IPS-20b (cell line): Measurements from ENCODE around the gene NTN4.

Source experiments
- H3K27ac ChIP-seq: one replicate; pipeline ENCODE4 v1.5.1; 2013; ENCODE audit warnings: low read length
- H3K27me3 ChIP-seq: 2 replicates; pipeline ENCODE4 v1.6.1; 2013; ENCODE audit warnings: mild to moderate bottlenecking, low read length, inconsistent platforms; ENCODE audit not compliant: insufficient read depth
- H3K36me3 ChIP-seq: 2 replicates; pipeline ENCODE4 v1.6.1; 2013; ENCODE audit warnings: low read depth, mild to moderate bottlenecking, inconsistent platforms, low read length, moderate library complexity; ENCODE audit not compliant: insufficient read depth
- H3K4me1 ChIP-seq: 2 replicates; pipeline ENCODE4 v1.6.1; 2013; ENCODE audit warnings: mild to moderate bottlenecking, control low read depth, inconsistent platforms, low read length, moderate library complexity; ENCODE audit not compliant: insufficient read depth
- H3K4me3 ChIP-seq: 2 replicates; pipeline ENCODE4 v1.5.1; 2013; ENCODE audit warnings: mild to moderate bottlenecking, low read length, inconsistent platforms
- H3K9ac ChIP-seq: 2 replicates; pipeline ENCODE4 v1.6.1; 2013; ENCODE audit warnings: low read depth, mild to moderate bottlenecking, inconsistent platforms, low read length, moderate library complexity
- H3K9me3 ChIP-seq: 2 replicates; pipeline ENCODE4 v1.6.1; 2013; ENCODE audit warnings: mild to moderate bottlenecking, low read depth, low read length, inconsistent platforms; ENCODE audit not compliant: insufficient read depth

NTN4 gene

DNA sequence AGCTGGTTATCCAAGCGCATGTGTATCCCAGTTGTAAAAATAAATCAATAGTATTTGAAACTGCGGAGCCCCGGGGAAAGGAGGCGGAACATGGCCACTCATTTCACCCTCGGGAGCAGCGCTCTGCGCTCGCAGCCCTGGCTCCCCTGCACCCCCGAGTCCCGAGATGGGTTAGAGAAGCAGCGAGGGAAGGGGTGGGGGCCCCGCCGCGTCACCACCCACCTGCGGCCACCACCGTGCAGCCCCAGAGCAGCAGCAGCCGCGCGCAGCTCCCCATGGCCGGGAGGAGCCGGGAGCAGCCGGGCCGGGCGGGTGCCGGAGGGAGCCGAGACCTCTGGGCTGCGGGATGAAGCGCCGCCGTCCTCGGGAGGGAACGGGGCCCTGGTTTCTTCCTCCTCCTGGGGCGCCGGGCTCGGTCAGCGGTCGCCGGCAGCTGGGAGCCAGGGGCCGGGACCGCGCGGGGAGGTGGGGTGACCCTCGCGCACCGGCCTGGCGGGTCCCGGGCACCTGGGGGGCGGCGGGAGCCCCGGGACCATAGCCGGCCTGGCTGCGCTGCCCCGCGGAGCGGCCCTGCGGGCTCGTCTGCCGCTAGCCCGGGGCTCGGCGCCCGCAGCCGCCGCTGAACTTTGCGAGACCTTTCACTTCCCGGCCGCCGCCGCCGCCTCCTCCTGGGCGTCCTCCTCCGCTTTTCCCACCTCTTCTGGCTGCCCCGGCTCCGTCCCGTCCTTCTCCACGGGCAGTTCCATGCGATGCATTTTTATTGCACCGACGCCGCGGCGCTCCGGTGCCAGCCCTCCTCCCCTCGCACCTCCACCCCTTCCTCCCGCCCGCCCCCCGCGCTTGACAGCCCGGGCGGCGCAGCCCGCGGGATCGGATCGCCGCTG is at the start of gene NTN4:
Gene NTN4, minus strand, starts transcription at position 732 of the 884 bp plus-strand sequence. Its CDS starts 455 bp downstream, at position 277.
- Histone ChIP-seq H3K4me3 (peak within 1 kb of the TSS; percentile 73), H3K36me3 (no peaks in the 10 kb centered on the region), H3K9ac (peak within 1 kb of the TSS; percentile 49; the same call in 1 of the 2 replicates), H3K27ac (no peak within 1 kb of the TSS), H3K4me1 (no peaks in the 10 kb centered on the region; the same call in 1 of the 2 replicates), H3K27me3 (peaks cover 78% of the 10 kb centered on the region), H3K9me3 (no peaks in the 10 kb centered on the region)

DNA sequence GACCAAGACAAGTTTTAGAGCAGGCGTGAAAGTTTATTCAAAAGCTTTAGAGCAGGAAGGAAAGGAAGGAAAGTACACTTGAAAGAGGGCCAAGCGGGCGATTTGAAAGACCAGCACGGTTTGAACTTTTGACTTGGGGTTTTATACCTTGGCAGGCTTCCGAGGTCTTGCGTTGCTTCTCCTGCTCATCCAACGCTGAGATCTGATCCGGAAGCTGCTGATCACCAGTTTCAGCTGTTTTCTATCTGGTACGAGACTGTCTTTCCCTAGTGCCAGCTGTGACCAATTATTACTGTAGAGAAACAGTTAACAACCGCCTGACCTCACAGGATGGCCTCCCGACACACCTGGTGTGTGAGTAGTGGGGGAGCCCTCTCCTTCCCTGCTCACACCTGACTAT is 47.6 kb upstream of the NTN4 start:
- no peak overlapping the region for H3K4me3 ChIP-seq
- no peaks in the 10 kb centered on the region for H3K27me3 ChIP-seq
- no peaks in the 10 kb centered on the region for H3K36me3 ChIP-seq
- peaks cover 2% of the 10 kb centered on the region; the same call in 1 of the 2 replicates for H3K4me1 ChIP-seq
- H3K9me3 ChIP-seq, result no peaks in the 10 kb centered on the region
- no peak overlapping the region for H3K9ac ChIP-seq
- H3K27ac ChIP-seq, result no peak overlapping the region

DNA sequence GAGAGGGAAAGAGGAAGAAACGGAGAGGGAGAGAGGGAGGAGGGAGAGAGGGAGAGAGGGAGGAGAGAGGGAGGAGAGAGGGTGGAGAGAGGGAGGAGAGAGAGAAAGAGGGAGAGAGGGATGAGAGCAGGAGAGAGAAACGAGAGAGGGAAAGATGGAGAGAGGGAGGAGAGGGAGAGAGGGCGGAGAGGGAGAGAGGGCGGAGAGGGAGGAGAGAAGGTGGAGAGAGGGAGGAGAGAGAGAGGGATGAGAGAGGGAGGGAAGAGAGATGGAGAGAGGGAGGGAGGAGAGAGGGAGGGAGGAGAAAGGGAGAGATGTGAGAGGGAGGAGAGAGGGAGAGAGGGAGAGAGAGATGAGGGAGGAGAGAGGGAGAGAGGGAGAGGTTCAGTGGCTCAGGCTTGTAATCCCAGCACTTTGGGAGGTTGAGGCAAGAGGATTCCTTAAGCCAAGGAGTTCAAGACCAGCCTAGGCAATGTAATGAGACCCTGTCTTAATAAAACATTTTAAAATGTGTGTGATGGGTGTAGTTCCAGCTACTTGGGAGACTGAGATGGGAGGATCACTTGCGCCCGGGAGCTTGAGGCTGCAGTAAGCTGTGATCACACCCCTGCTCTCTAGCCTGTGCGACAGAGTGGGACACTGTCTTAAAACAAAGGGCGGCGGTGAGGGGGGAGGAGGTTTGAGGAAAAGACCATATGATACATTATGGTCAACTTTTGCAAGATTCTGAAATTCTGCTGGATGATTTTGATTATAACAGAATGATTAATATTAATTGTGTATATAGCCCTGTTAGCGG is 46.9 kb upstream of the NTN4 start:
- Histone ChIP-seq H3K4me1 (peaks cover 2% of the 10 kb centered on the region; the same call in 1 of the 2 replicates), H3K4me3 (no peak overlapping the region), H3K27ac (no peak overlapping the region), H3K9ac (no peak overlapping the region), H3K27me3 (no peaks in the 10 kb centered on the region), H3K9me3 (no peaks in the 10 kb centered on the region), H3K36me3 (no peaks in the 10 kb centered on the region)

DNA sequence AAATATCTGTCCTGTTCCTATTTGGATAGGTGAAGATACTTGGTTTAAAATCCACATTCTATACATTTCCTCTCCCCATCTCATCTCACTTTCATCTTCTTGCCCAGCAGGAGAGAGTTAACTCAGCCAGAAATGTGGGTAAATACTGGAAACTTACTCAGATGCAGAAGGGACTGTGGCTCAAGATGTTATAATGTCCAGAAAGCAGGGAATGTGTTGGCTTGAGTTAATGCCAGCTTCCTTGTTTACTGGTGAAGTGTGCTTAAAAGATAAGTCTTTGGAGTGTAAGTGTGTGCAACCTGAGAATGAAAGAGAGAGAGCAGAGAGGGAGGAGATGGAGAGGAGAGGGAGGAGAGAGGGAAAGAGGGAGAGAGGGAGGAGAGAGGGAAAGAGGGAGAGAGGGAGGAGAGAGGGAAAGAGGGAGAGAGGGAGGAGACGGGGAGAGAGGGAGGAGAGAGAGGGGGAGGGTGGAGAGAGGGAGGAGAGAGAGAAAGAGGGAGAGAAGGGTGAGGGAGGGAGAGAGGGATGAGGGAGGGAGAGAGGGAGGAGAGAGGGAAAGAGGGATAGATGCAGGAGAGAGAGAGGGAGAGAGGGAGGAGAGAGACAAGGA is 46.2 kb upstream of the NTN4 start:
- Histone ChIP-seq H3K36me3 (no peaks in the 10 kb centered on the region), H3K9ac (no peak overlapping the region), H3K4me1 (peaks cover 2% of the 10 kb centered on the region; the same call in 1 of the 2 replicates), H3K27ac (no peak overlapping the region), H3K9me3 (no peaks in the 10 kb centered on the region), H3K27me3 (no peaks in the 10 kb centered on the region), H3K4me3 (no peak overlapping the region)

DNA sequence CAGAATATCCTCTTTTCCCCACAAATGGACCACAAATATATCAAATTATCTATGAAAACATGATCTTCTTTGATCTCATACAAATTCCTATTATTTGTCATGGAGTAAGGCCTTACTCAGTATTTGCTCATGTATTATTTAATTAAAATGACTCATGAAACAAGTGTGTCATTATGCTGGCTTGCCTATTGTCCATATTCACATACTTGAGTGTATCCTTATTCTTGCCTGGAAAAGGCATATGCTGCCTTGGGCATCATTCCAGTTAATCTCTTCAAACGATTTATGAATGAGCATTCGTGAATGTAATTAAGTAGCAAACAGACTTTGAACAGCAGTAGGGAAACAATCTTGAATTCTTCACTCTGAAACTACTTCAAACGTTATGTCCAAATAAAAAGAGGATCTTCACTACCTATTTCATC is 45.6 kb upstream of the NTN4 start:
- Histone ChIP-seq H3K9ac (no peak overlapping the region), H3K27ac (no peak overlapping the region), H3K4me1 (peaks cover 2% of the 10 kb centered on the region; the same call in 1 of the 2 replicates), H3K27me3 (no peaks in the 10 kb centered on the region), H3K9me3 (no peaks in the 10 kb centered on the region), H3K4me3 (no peak overlapping the region), H3K36me3 (no peaks in the 10 kb centered on the region)

DNA sequence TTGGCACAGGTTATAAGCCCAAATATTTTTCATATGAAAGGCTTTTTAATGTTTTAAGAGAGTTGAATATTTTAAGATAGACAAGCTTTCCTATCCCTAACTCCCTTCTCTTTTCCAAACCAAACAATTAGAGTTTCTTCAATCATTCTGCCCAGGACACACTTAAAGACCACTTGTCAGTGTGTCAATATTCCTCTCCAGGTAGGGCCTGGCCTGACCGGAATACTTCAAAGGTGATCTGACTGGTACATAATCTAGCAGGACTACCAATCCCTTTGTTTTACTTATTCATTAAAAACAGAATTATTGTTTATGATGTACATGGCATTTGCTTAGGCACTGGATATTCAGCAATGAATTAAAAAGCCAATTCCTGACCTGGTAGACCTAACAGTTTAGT is 44.0 kb upstream of the NTN4 start:
- Histone ChIP-seq H3K9ac (no peak overlapping the region), H3K4me3 (no peak overlapping the region), H3K4me1 (peaks cover 2% of the 10 kb centered on the region; the same call in 1 of the 2 replicates), H3K36me3 (no peaks in the 10 kb centered on the region), H3K9me3 (no peaks in the 10 kb centered on the region), H3K27me3 (no peaks in the 10 kb centered on the region), H3K27ac (no peak overlapping the region)

DNA sequence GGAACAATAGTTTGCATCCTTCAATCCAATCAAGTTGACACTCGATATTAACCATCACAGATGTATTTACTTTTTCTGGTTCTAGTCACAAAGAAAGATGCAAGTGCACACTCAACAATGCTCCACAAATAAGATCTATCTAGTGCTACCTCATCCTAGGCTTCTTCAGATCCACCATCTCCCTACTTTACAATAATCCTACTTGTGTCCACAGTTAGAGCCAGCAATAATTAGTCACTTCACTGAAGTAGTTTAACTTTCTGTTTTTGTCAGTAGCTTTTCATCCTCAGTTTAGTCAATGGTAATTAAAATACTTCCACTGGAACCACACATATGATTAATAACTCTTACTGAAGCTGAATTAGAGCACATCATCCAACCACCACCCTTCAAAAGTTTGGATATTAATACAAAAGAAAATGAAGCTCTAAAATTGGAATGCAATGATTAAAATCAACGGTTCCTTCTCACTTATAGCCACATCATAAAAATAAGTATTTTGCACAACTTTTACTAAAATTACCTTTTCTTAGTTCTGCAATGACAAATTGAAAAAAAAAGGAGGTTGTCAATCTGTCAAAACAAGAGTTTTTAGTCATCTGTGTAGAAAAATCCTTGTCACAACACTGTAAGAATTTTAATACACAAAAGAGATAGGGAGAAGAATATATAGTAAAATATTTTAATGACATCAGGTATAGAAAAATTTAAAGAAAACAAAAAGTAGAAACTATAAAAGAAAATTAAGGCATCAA is 39.9 kb upstream of the NTN4 start:
- no peaks in the 10 kb centered on the region for H3K9me3 ChIP-seq
- H3K4me1 ChIP-seq, result peaks cover 10% of the 10 kb centered on the region
- no peak overlapping the region for H3K4me3 ChIP-seq
- no peaks in the 10 kb centered on the region for H3K36me3 ChIP-seq
- no peak overlapping the region for H3K9ac ChIP-seq
- no peaks in the 10 kb centered on the region for H3K27me3 ChIP-seq
- no peak overlapping the region for H3K27ac ChIP-seq

DNA sequence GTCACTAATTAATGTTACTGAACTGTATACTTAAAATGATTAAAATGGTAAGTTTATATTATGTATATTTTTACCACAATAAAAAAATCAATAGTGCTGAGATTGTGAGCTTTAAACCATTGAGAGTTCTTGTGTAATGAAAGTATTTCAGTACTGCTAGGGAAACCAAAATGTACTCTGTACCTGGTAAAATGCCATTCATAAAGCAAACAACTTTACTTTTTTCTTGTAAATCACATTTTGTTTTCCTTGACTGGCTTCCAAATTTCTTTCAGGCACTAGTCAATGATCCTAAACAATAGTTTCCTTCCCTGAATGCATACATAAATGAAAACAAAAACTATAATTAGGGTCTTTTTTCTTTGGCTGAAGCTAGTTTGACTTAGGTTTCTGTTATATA is 38.8 kb upstream of the NTN4 start:
- no peak overlapping the region for H3K4me3 ChIP-seq
- H3K4me1 ChIP-seq, result peaks cover 10% of the 10 kb centered on the region
- no peaks in the 10 kb centered on the region for H3K9me3 ChIP-seq
- no peaks in the 10 kb centered on the region for H3K36me3 ChIP-seq
- H3K9ac ChIP-seq, result no peak overlapping the region
- no peak overlapping the region for H3K27ac ChIP-seq
- H3K27me3 ChIP-seq, result no peaks in the 10 kb centered on the region

DNA sequence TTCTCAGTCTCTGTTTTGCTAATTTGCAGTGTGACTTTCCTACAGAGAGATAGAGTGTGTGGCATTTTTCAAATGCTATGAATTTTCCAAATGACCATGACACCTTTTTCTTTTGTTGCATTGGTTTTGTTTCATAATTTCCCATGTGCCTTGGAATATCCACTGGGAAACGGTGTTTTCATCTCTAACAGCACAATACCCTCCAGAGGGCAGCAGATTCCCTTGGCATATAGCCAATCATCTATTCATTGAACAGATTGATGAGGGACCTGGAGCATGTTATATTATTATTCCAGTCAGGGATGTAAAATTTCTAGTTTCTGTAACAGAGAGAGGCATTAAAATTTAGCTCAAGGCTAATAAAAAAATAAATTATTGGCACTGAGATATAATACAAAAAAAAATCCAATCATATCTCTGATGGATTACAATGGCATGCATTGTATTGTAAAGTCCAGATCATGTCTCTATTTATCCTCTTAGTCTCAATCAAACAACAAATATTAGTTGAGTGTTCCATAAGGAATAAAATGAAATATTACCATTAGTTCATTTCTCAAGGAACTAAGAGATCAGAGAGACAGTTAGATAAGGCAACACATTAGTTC is 29.6 kb upstream of the NTN4 start:
- Histone ChIP-seq H3K9me3 (no peaks in the 10 kb centered on the region), H3K36me3 (no peaks in the 10 kb centered on the region), H3K4me3 (no peak overlapping the region), H3K9ac (no peak overlapping the region), H3K4me1 (no peaks in the 10 kb centered on the region), H3K27ac (no peak overlapping the region), H3K27me3 (no peaks in the 10 kb centered on the region)

DNA sequence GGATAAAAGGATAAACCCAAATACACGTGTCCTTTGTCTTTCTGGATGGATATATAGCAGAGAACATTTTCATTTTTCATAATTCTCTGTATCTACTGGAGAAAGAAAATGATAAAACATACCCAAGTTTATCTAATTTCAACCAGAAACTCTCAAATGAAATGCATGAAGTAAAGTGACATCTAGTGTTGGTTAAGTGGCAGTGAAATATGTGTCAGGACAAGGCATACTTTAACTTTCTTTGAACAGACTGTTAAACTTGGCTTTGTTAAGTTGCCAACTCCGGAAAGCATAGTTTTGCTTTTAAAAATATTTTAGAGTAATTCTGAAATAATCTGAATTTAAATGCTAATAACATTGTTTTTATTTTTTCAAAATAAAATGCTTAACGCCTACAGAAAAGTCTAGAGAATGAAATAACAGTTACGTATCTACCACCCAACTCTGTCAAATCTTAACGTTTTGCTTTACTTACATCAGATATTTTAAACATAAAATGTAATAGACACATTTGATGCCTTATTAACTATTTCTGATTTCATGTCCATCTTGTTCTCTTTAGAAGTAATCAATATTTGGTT is 25.2 kb upstream of the NTN4 start:
- no peaks in the 10 kb centered on the region for H3K27me3 ChIP-seq
- no peaks in the 10 kb centered on the region for H3K4me1 ChIP-seq
- no peak overlapping the region for H3K9ac ChIP-seq
- no peaks in the 10 kb centered on the region for H3K9me3 ChIP-seq
- H3K4me3 ChIP-seq, result no peak overlapping the region
- H3K36me3 ChIP-seq, result no peaks in the 10 kb centered on the region
- H3K27ac ChIP-seq, result no peak overlapping the region
